ENCODE measurements around the gene FSTL4.

Gene FSTL4

GRCh38 chr5:133523013-133523658 lies 89.2 kb downstream of the FSTL4 start:
- ATAC-seq, result no peak
- no peak for DNase-seq
- Mint-ChIP-seq H3K9me3 (no peaks in the 10 kb centered on the region), H3K36me3 (ENCODE audit: low read depth) (no peaks in the 10 kb centered on the region), H3K27ac (no peak overlapping the region), H3K4me1 (no peaks in the 10 kb centered on the region), H3K27me3 (peaks cover 3% of the 10 kb centered on the region), H3K4me3 (no peak overlapping the region)

- Mint-ChIP-seq H3K4me3 (no peak overlapping the region), H3K27me3 (peaks cover 5% of the 10 kb centered on the region), H3K36me3 (ENCODE audit: low read depth) (no peaks in the 10 kb centered on the region), H3K27ac (no peak overlapping the region), H3K9me3 (no peaks in the 10 kb centered on the region), H3K4me1 (no peaks in the 10 kb centered on the region)
- no peak for DNase-seq
- no peak for ATAC-seq
Measured at GRCh38 chr5:133521801-133522200, 90.5 kb downstream of the FSTL4 start.

- Mint-ChIP-seq H3K36me3 (ENCODE audit: low read depth) (no peaks in the 10 kb centered on the region), H3K4me1 (no peaks in the 10 kb centered on the region), H3K9me3 (no peaks in the 10 kb centered on the region), H3K27me3 (peaks cover 5% of the 10 kb centered on the region), H3K4me3 (no peak overlapping the region), H3K27ac (no peak overlapping the region)
- DNase-seq, result no peak
- ATAC-seq, result no peak
Measured at GRCh38 chr5:133520991-133521706, 91.2 kb downstream of the FSTL4 start.

DNA sequence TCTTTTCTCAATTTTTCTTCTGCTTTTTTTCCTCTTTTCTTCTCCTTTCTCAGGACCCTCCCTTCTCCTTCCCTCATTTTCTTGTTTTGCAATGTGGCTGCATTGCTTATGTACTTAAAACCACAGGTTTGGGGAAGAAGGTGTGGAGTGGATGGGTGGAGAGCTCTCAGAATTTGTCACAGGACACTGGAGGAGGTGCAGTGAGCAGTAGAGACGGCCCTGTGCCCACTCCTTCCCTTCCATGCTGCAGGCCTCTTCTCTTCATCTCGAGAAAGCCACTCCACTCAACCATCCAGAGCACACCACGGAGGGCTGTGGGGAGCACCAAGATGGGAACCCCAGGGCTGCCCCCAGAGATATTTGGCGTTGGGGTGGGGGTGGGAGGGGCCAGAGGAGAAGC lies 92.3 kb downstream of the FSTL4 start:
- no peak overlapping the region for H3K27ac Mint-ChIP-seq
- H3K27me3 Mint-ChIP-seq, result peaks cover 5% of the 10 kb centered on the region
- no peaks in the 10 kb centered on the region for H3K36me3 Mint-ChIP-seq (ENCODE audit: low read depth)
- ATAC-seq (no peak), DNase-seq (no peak)
- H3K4me3 Mint-ChIP-seq, result no peak overlapping the region
- H3K4me1 Mint-ChIP-seq, result no peaks in the 10 kb centered on the region
- no peaks in the 10 kb centered on the region for H3K9me3 Mint-ChIP-seq

DNA sequence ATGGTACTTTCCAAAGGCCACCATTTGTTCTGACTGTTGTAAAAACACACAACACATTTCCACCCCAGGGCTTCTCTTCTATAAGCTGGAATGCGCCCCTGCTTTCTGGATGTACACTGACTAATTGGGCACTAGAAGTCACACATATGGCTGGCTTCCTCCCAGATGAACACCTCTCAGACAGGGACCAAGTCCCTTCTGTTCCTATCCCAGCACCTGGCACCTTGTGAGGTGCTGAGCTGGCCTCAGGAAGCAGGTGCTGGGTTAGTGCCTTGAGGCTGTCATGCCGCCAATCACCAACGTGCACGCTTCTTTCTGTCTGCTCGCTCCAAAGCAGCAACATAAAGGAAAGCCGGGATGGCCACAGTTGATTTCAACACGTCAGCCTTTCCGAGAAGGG lies 93.2 kb downstream of the FSTL4 start:
- Mint-ChIP-seq H3K27me3 (peaks cover 8% of the 10 kb centered on the region), H3K36me3 (ENCODE audit: low read depth) (no peaks in the 10 kb centered on the region), H3K4me1 (no peaks in the 10 kb centered on the region), H3K9me3 (no peaks in the 10 kb centered on the region), H3K27ac (no peak overlapping the region), H3K4me3 (no peak overlapping the region)
- DNase-seq (no peak), ATAC-seq (no peak)

- no peak overlapping the region for H3K4me3 Mint-ChIP-seq
- no peak for ATAC-seq
- no peaks in the 10 kb centered on the region for H3K36me3 Mint-ChIP-seq (ENCODE audit: low read depth)
- H3K27me3 Mint-ChIP-seq, result peaks cover 14% of the 10 kb centered on the region
- DNase-seq, result no peak
- no peaks in the 10 kb centered on the region for H3K4me1 Mint-ChIP-seq
- no peaks in the 10 kb centered on the region for H3K9me3 Mint-ChIP-seq
- H3K27ac Mint-ChIP-seq, result no peak overlapping the region
Measured at GRCh38 chr5:133514456-133514855, 97.9 kb downstream of the FSTL4 start.

GRCh38 chr5:133512896-133513295 lies 99.4 kb downstream of the FSTL4 start:
- no peak overlapping the region for H3K27ac Mint-ChIP-seq
- no peak overlapping the region for H3K4me3 Mint-ChIP-seq
- H3K4me1 Mint-ChIP-seq, result no peaks in the 10 kb centered on the region
- ATAC-seq (no peak), DNase-seq (no peak)
- H3K27me3 Mint-ChIP-seq, result peaks cover 13% of the 10 kb centered on the region
- H3K9me3 Mint-ChIP-seq, result no peaks in the 10 kb centered on the region
- no peaks in the 10 kb centered on the region for H3K36me3 Mint-ChIP-seq (ENCODE audit: low read depth)

DNA sequence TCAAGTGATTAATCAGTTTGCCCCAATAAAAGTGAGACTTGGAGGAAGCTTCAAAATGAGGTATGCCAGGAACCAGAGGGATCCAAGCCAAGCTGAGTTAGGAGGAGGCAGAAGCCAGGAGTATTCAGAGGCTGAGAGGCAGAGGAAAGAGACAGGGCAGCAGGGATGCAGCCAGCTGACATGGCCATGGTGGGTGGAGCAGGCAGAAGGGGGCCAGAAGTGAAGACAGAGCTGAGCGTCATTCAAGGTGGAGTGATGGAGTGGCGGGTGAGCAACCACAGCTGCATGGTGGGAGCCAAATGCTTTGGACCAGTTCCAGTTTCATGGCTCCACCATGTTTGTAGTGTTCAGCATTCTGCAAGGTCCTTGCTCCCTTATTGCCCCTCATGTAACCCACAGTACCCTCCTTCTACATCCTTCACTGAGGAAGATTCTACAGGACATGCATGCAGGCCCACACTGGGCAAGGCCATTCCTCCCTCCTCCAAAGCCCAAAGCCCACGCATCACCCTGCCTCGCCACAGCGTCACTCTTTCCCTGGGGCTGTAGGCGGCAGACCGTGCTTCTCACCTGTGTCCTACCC lies 100.6 kb downstream of the FSTL4 start:
- Mint-ChIP-seq H3K4me1 (no peaks in the 10 kb centered on the region), H3K27me3 (peaks cover 12% of the 10 kb centered on the region), H3K4me3 (no peak overlapping the region), H3K27ac (no peak overlapping the region), H3K36me3 (ENCODE audit: low read depth) (no peaks in the 10 kb centered on the region), H3K9me3 (no peaks in the 10 kb centered on the region)
- DNase-seq, result no peak
- ATAC-seq, result no peak

- Mint-ChIP-seq H3K9me3 (no peaks in the 10 kb centered on the region), H3K4me3 (no peak overlapping the region), H3K27ac (no peak overlapping the region), H3K4me1 (no peaks in the 10 kb centered on the region), H3K27me3 (peaks cover 12% of the 10 kb centered on the region), H3K36me3 (ENCODE audit: low read depth) (no peaks in the 10 kb centered on the region)
- no peak for DNase-seq
- ATAC-seq, result no peak
Measured at GRCh38 chr5:133510634-133511262, 101.6 kb downstream of the FSTL4 start.

DNA sequence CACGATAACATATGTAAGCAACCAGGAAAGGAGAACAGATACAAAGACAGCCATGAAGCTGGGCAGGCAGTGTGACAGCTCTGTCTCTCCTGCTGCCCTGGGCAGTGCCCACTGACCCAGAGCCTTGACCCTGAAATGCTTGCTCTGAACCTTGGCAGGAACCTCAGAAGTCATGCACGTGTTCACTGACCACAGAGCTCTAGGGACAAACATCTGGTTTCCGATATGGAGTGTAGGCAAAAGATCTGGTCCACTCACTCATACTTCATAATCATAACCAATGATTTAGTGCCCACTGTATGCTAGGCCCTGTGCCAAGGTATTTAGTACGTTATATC lies 102.6 kb downstream of the FSTL4 start:
- H3K36me3 Mint-ChIP-seq (ENCODE audit: low read depth), result no peaks in the 10 kb centered on the region
- no peaks in the 10 kb centered on the region for H3K4me1 Mint-ChIP-seq
- DNase-seq, result no peak
- H3K27me3 Mint-ChIP-seq, result peaks cover 12% of the 10 kb centered on the region
- no peak overlapping the region for H3K27ac Mint-ChIP-seq
- no peak for ATAC-seq
- no peak overlapping the region for H3K4me3 Mint-ChIP-seq
- no peaks in the 10 kb centered on the region for H3K9me3 Mint-ChIP-seq

GRCh38 chr5:133508845-133509741 lies 103.2 kb downstream of the FSTL4 start:
- Mint-ChIP-seq H3K36me3 (ENCODE audit: low read depth) (no peaks in the 10 kb centered on the region), H3K27me3 (peaks cover 9% of the 10 kb centered on the region), H3K4me1 (no peaks in the 10 kb centered on the region), H3K4me3 (no peak overlapping the region), H3K27ac (no peak overlapping the region), H3K9me3 (no peaks in the 10 kb centered on the region)
- ATAC-seq (no peak), DNase-seq (no peak)

DNA sequence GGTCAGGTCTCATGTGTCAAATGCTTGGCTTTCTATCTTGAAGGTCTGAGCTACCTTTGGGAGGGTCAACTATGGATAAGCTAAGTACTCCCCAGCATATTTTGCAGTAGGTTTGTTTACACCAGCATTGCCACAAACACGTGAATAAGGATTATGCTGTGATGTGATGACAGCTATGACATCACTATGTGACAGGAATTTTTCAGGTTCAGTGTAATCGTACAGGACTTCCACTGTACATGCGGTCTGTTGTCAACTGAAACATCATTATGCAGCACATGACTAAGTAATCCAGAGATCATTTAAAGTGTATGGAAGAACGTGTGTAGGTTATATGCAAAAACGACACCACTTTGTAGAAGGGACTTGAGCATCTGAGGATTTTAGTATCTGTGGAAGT lies 104.0 kb downstream of the FSTL4 start:
- Mint-ChIP-seq H3K36me3 (ENCODE audit: low read depth) (no peaks in the 10 kb centered on the region), H3K4me3 (no peak overlapping the region), H3K27me3 (peaks cover 6% of the 10 kb centered on the region), H3K9me3 (no peaks in the 10 kb centered on the region), H3K4me1 (no peaks in the 10 kb centered on the region), H3K27ac (no peak overlapping the region)
- no peak for DNase-seq
- no peak for ATAC-seq

DNA sequence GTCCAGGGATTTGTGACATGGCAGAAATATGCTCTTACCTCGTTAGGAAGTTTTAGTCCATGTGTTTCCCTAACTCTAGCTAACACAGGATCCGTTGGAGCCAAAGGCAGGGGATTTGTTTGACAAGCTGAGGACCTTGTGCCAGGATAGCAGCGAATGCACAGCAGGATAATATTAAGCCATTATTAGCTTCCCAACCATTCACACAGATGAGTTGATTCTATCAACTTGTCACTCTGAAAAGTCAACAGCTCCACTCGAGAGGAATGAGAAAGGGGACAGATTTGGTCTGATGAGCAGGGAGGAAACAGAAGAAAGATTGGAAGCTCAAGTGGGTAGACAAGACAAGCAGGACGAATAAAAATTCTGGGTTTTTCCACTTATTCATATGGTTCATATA lies 106.2 kb downstream of the FSTL4 start:
- H3K27me3 Mint-ChIP-seq, result peaks cover under 1% of the 10 kb centered on the region
- H3K27ac Mint-ChIP-seq, result no peak overlapping the region

DNA sequence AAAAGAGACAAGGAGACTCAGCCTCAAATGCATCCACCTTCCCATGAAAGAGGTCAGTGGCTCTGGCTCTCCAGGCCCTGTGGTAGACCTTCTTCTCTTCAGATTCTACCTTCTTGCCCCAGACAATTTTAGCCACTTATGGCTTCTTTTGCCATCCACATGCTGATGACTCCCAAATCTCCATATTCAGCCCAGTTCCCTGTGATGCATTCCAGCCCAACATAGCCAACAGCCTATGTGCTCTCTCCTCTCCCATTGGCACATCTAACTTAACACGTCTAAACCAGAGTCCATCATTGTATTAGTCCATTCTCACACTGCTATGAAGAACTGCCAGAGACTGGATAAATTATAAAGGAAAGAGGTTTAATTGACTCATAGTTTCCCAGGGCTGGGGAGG lies 108.8 kb downstream of the FSTL4 start:
- H3K27me3 Mint-ChIP-seq, result no peaks in the 10 kb centered on the region
- H3K36me3 Mint-ChIP-seq (ENCODE audit: low read depth), result no peaks in the 10 kb centered on the region
- H3K9me3 Mint-ChIP-seq, result no peaks in the 10 kb centered on the region
- no peak overlapping the region for H3K4me3 Mint-ChIP-seq
- H3K4me1 Mint-ChIP-seq, result no peaks in the 10 kb centered on the region
- no peak for ATAC-seq
- H3K27ac Mint-ChIP-seq, result no peak overlapping the region
- no peak for DNase-seq

More for the DNA sequence above, 106.2 kb downstream of the FSTL4 start:
- H3K36me3 Mint-ChIP-seq (ENCODE audit: low read depth), result no peaks in the 10 kb centered on the region
- no peaks in the 10 kb centered on the region for H3K9me3 Mint-ChIP-seq
- no peaks in the 10 kb centered on the region for H3K4me1 Mint-ChIP-seq
- no peak overlapping the region for H3K4me3 Mint-ChIP-seq
- ATAC-seq (no peak), DNase-seq (no peak)
